GM13977 (cell line): ENCODE results near the gene FHAD1.
"Not testable (repeated sequence)": the region's sequence is repeated elsewhere in the genome, so short reads cannot be mapped to it uniquely, and the experiment has no call there.

Source experiments
- DNase-seq: peaks from one replicate; pipeline ENCODE4 v3.0.0; 2012; ENCODE audit warnings: low spot score
- CTCF ChIP-seq: IDR thresholded peaks from 2 replicates; pipeline ENCODE4 v1.5.1; 2012; ENCODE audit warnings: mild to moderate bottlenecking, control low read depth; ENCODE audit not compliant: insufficient read depth; ENCODE audit errors: extremely low read depth, missing control alignments
- in situ Hi-C: fragments of 300-500 bp; cut with MboI; formaldehyde crosslinking; loops from one replicate; pipeline ENCODE4 v1.12.0; 2022; ENCODE audit warnings: low sequenced_read_pairs, low pct_unique_long_range_greater_than_20kb, mixed read lengths, inconsistent platforms; ENCODE audit not compliant: unreplicated experiment

The FHAD1 gene

GRCh38 chr1:15289251-15289651, 42.2 kb downstream of the FHAD1 start:
- no peak for TF ChIP-seq CTCF
- no peak for DNase-seq
- in situ Hi-C loops, result no loop called here

GRCh38 chr1:15290382-15290781, 43.4 kb downstream of the FHAD1 start:
- in situ Hi-C loops, result loop anchor here (10.0 kb wide), 1 partner anchor 166 kb away; no protein-coding TSS in a partner anchor
- no peak for DNase-seq
- TF ChIP-seq CTCF, result no peak

GRCh38 chr1:15295696-15296095, 48.7 kb downstream of the FHAD1 start:
- in situ Hi-C loops, result loop anchor here (10.0 kb wide), 1 partner anchor 171 kb away; no protein-coding TSS in a partner anchor
- no peak for TF ChIP-seq CTCF
- no peak for DNase-seq

GRCh38 chr1:15296585-15297321, 49.7 kb downstream of the FHAD1 start:
- DNase-seq, result no peak
- in situ Hi-C loops, result loop anchor here (10.0 kb wide), 1 partner anchor 172 kb away; no protein-coding TSS in a partner anchor
- no peak for TF ChIP-seq CTCF

GRCh38 chr1:15297975-15298374, 51.0 kb downstream of the FHAD1 start:
- DNase-seq, result not testable (repeated sequence)
- in situ Hi-C loops, result loop anchor here (10.0 kb wide), 1 partner anchor 173 kb away; no protein-coding TSS in a partner anchor

GRCh38 chr1:15299179-15299578, 52.2 kb downstream of the FHAD1 start:
- no peak for TF ChIP-seq CTCF
- DNase-seq, result no peak
- in situ Hi-C loops, result loop anchor here (10.0 kb wide), 1 partner anchor 174 kb away; no protein-coding TSS in a partner anchor

GRCh38 chr1:15299806-15300205, 52.8 kb downstream of the FHAD1 start:
- in situ Hi-C loops, result loop anchor here (10.0 kb wide), 1 partner anchor 175 kb away; no protein-coding TSS in a partner anchor
- TF ChIP-seq CTCF, result no peak
- DNase-seq, result no peak
